Calu3 (cell line): ENCODE results near the gene STAT1. TPM values are rescaled to one million over a fixed set of nuclear protein-coding genes. Genes with fewer than 3 reads are reported as not detected.

Source experiments
- BruUV-seq: library from RNA; stranded (reverse); fragments of 400-500 nt; replicated peaks from 2 replicates; lab custom pipeline; 2021; lab: Mats Ljungman, UMichigan
- CTCF ChIA-PET: fragments of 300-600 bp; sonication (Branson Sonifier 250); formaldehyde crosslinking; loops from one replicate; lab custom pipeline; 2022; ENCODE audit warnings: antibody characterized with exemption; lab: Charles Lee
- DNase-seq: peaks from one replicate; pipeline ENCODE4 v3.0.0; 2022
- H3K27ac Mint-ChIP-seq: one replicate; pipeline ENCODE4 v1.8.0; 2022; ENCODE audit warnings: mixed read lengths; ENCODE audit not compliant: unreplicated experiment
- H3K27me3 Mint-ChIP-seq: one replicate; pipeline ENCODE4 v1.8.0; 2022; ENCODE audit warnings: mixed read lengths; ENCODE audit not compliant: unreplicated experiment
- H3K36me3 Mint-ChIP-seq: one replicate; pipeline ENCODE4 v1.8.0; 2022; ENCODE audit warnings: mild to moderate bottlenecking, moderate library complexity, mixed read lengths; ENCODE audit not compliant: insufficient read depth, unreplicated experiment
- H3K4me1 Mint-ChIP-seq: one replicate; pipeline ENCODE4 v1.8.0; 2022; ENCODE audit warnings: mild to moderate bottlenecking, low read depth, mixed read lengths; ENCODE audit not compliant: unreplicated experiment
- H3K4me3 Mint-ChIP-seq: one replicate; pipeline ENCODE4 v1.8.0; 2022; ENCODE audit warnings: mild to moderate bottlenecking, low read depth, moderate library complexity, mixed read lengths; ENCODE audit not compliant: unreplicated experiment
- H3K9me3 Mint-ChIP-seq: one replicate; pipeline ENCODE4 v1.8.0; 2022; ENCODE audit warnings: low read depth, mixed read lengths; ENCODE audit not compliant: unreplicated experiment
- intact Hi-C: fragments of 100-400 bp; cut with micrococcal nuclease; formaldehyde crosslinking; loops from one replicate; pipeline ENCODE4 v1.10.0; 2022; ENCODE audit not compliant: unreplicated experiment
- total RNA-seq: library from RNA; stranded (reverse); gene quantifications from 2 replicates; pipeline ENCODE4 v1.2.3, GENCODE V29; 2022
- TF ChIP-seq, protein P1 (sequence below): fragments of 200-600 bp; IDR thresholded peaks from one replicate; pipeline ENCODE4 v1.8.0; 2022; ENCODE audit warnings: antibody characterized with exemption; ENCODE audit not compliant: unreplicated experiment

Gene STAT1
- total RNA-seq, 1 experiment from 2014 or later: 172 TPM

DNA sequence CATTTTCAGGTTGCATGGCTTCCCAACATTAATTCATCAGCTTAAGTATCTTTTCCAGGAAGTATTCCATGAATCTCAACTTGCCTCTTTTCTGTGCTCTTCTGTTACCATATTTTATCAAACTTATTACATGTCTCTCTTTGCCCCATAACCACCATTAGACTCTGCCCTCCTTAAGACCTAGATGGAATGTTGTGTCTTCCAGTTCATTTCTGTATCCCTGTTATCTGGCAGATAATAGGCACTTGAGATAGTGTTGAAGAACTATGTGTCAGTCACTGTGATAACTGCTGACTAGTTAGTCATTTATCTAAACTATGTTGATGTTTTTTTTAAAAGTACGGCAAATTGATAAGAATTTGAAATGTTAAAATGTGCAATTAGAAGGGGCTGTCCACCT lies 91.6 kb downstream of the STAT1 start:
- no peak overlapping the region for H3K4me3 Mint-ChIP-seq
- intact Hi-C loops: no loop called here
- H3K9me3 Mint-ChIP-seq: no peaks in the 10 kb centered on the region
- peak overlapping the region; percentile 12 for H3K27ac Mint-ChIP-seq
- peaks cover 49% of the 10 kb centered on the region for H3K36me3 Mint-ChIP-seq
- DNase-seq: no peak
- peaks cover 42% of the 10 kb centered on the region for H3K4me1 Mint-ChIP-seq
- no peaks in the 10 kb centered on the region for H3K27me3 Mint-ChIP-seq
- CTCF ChIA-PET: no interaction called here
- TF ChIP-seq, protein P1, sequence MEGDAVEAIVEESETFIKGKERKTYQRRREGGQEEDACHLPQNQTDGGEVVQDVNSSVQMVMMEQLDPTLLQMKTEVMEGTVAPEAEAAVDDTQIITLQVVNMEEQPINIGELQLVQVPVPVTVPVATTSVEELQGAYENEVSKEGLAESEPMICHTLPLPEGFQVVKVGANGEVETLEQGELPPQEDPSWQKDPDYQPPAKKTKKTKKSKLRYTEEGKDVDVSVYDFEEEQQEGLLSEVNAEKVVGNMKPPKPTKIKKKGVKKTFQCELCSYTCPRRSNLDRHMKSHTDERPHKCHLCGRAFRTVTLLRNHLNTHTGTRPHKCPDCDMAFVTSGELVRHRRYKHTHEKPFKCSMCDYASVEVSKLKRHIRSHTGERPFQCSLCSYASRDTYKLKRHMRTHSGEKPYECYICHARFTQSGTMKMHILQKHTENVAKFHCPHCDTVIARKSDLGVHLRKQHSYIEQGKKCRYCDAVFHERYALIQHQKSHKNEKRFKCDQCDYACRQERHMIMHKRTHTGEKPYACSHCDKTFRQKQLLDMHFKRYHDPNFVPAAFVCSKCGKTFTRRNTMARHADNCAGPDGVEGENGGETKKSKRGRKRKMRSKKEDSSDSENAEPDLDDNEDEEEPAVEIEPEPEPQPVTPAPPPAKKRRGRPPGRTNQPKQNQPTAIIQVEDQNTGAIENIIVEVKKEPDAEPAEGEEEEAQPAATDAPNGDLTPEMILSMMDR: no peak
- no TSS peak for BruUV-seq

DNA sequence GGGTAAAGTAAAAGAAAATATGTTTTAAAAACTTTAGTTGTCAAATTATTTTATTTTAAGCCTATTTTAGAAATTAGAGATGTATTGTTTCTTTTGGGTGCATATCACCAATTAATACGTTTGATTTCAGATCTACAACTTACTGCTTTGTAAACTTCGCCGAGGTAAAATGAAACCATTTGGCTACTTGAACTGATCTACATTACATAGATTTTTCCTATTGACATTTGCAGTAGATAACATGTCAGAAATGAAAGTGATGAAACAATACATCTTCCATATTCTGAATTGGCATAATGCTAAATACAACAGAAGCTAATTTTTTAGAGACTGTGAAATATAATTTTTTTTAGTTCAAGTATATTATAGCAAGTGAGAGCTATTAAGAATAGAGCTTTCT lies 93.9 kb downstream of the STAT1 start:
- no peak overlapping the region for H3K27ac Mint-ChIP-seq

More for the DNA sequence above, 93.9 kb downstream of the STAT1 start:
- TF ChIP-seq, protein P1: no peak
- CTCF ChIA-PET: no interaction called here
- Mint-ChIP-seq H3K4me1 (peaks cover 38% of the 10 kb centered on the region), H3K4me3 (no peak overlapping the region), H3K27me3 (no peaks in the 10 kb centered on the region), H3K36me3 (peaks cover 51% of the 10 kb centered on the region), H3K9me3 (no peaks in the 10 kb centered on the region)
- DNase-seq: no peak
- no TSS peak for BruUV-seq
- intact Hi-C loops: no loop called here

Other genes with a start within 250 kb of the STAT1 start
- gene GLS, start 133.3 kb downstream of the STAT1 start, total RNA-seq: 110 and 115 TPM in 2 replicates
- gene STAT4, start 136.8 kb upstream of the STAT1 start, total RNA-seq: 0.85 and 1.3 TPM in 2 replicates
- gene MYO1B, start 231.2 kb upstream of the STAT1 start, total RNA-seq: 56.7 and 64.5 TPM in 2 replicates